K562 (cell line): ENCODE data around the gene SH3PXD2B. TPM values are rescaled to one million over a fixed set of nuclear protein-coding genes. Genes with fewer than 3 reads are reported as not detected.

Experiments used
- ATAC-seq: fragments of 200-7000 bp; cut with Tn5 transposase; 3 replicates; pipeline ENCODE4 v1.9.1; 2020; ENCODE audit warnings: moderate library complexity
- BruUV-seq: library from RNA; stranded (reverse); fragments of 400-500 nt; replicated peaks from 2 replicates; lab custom pipeline; 2021; lab: Mats Ljungman, UMichigan
- CTCF ChIA-PET: fragments of 300-600 bp; formaldehyde crosslinking; extraction: SDS; loops from one replicate; lab custom pipeline; 2021; ENCODE audit warnings: low intra/inter-chr PET ratio; lab: Yijun Ruan, JAX
- POLR2A ChIA-PET: fragments of 300-600, 350-650 bp; sonication (Branson Sonifier 250); formaldehyde crosslinking; extraction: SDS; loops from one replicate; lab custom pipeline; 2021; ENCODE audit warnings: antibody characterized with exemption, inconsistent platforms; lab: Yijun Ruan, JAX
- DNase-seq, 4 experiments: peaks; one replicate each; pipeline versions ENCODE4 v3.0.0 to v3.0.0-alpha.2; 2011 to 2018; ENCODE audit warnings: low spot score in 3 of 4, mixed read lengths in 3 of 4; ENCODE audit errors: extremely low read depth in 1 of 4
- FAIRE-seq: peaks from 2 replicates; lab custom pipeline; 2011; peaks lifted over from hg19 to GRCh38; lab: Jason Lieb, UNC
- H2AFZ ChIP-seq: 2 replicates; pipeline ENCODE4 v1.6.0; 2011; ENCODE audit warnings: low read depth, low read length, control low read depth, inconsistent platforms
- H3K27ac ChIP-seq: fragments of 200-600 bp; 3 replicates; pipeline ENCODE4 v1.8.0; 2011; ENCODE audit warnings: low read depth, mild to moderate bottlenecking, control low read depth, inconsistent platforms, low read length, moderate library complexity, mixed read lengths; ENCODE audit errors: extremely low read depth
- H3K27me3 ChIP-seq, 2 experiments: fragments of 300-600 bp in 1 of 2; 2 replicates in 1 of 2; 3 replicates in 1 of 2; pipeline versions ENCODE4 v1.6.0 to v1.8.0; 2011; ENCODE audit warnings: inconsistent platforms in 2 of 2, low read length in 2 of 2, mild to moderate bottlenecking in 1 of 2, mixed read lengths in 1 of 2, moderate library complexity in 1 of 2; ENCODE audit not compliant: control insufficient read depth in 2 of 2, insufficient read depth in 2 of 2
- H3K36me3 ChIP-seq: fragments of 300-600 bp; 3 replicates; pipeline ENCODE4 v1.8.0; 2011; ENCODE audit warnings: mild to moderate bottlenecking, low read length, inconsistent platforms; ENCODE audit not compliant: control insufficient read depth, insufficient read depth
- H3K4me1 ChIP-seq, 2 experiments: fragments of 200-600 bp in 1 of 2; replicated peaks in 1 of 2; 2 replicates in 1 of 2; 3 replicates in 1 of 2; pipeline versions ENCODE4 v1.5.1 to v1.8.0; 2011; ENCODE audit warnings: inconsistent platforms in 2 of 2, low read length in 2 of 2, mild to moderate bottlenecking in 1 of 2, mixed read lengths in 1 of 2, moderate library complexity in 1 of 2; ENCODE audit not compliant: control insufficient read depth in 2 of 2, insufficient read depth in 2 of 2
- H3K4me2 ChIP-seq: 2 replicates; pipeline ENCODE4 v1.6.1; 2011; ENCODE audit warnings: low read length, control low read depth, inconsistent platforms, mixed read lengths; ENCODE audit not compliant: insufficient read depth
- H3K4me3 ChIP-seq: fragments of 200-600 bp; sonication (generic), shearing (Covaris generic); 2 replicates; pipeline ENCODE4 v1.5.1; 2016; ENCODE audit warnings: control low read depth, inconsistent platforms
- H3K79me2 ChIP-seq: fragments of 200-600 bp; 3 replicates; pipeline ENCODE4 v1.8.0; 2011; ENCODE audit warnings: low read length, inconsistent platforms; ENCODE audit not compliant: control insufficient read depth, insufficient read depth
- H3K9ac ChIP-seq, 2 experiments: 2 replicates each; pipeline versions ENCODE4 v1.6.0 to v1.6.1; 2011; ENCODE audit warnings: low read depth in 2 of 2, low read length in 2 of 2, control low read depth in 1 of 2, inconsistent platforms in 1 of 2, mild to moderate bottlenecking in 1 of 2, mixed read lengths in 1 of 2; ENCODE audit not compliant: insufficient read depth in 1 of 2
- H3K9me1 ChIP-seq: one replicate; pipeline ENCODE4 v1.6.0; 2011; ENCODE audit warnings: inconsistent platforms, mild to moderate bottlenecking, low read length, moderate library complexity; ENCODE audit not compliant: control insufficient read depth, insufficient read depth
- H3K9me3 ChIP-seq: replicated peaks from 2 replicates; pipeline ENCODE4 v1.5.1; 2011; ENCODE audit warnings: low read depth, low read length, inconsistent platforms; ENCODE audit not compliant: control insufficient read depth, insufficient read depth
- H4K20me1 ChIP-seq: replicated peaks from 2 replicates; pipeline ENCODE4 v1.6.1; 2011; ENCODE audit warnings: low read length, inconsistent platforms, mixed read lengths; ENCODE audit not compliant: control insufficient read depth, insufficient read depth
- CREM ChIP-seq: IDR thresholded peaks from 2 replicates; pipeline ENCODE4 v1.6.1; 2014; ENCODE audit warnings: antibody characterized with exemption, low read depth
- MCM2 ChIP-seq: fragments of 450-650 bp; IDR thresholded peaks from 2 replicates; pipeline ENCODE4 v1.6.1; 2017; ENCODE audit warnings: low read depth, mild to moderate bottlenecking
- RBM14 ChIP-seq: fragments of 200-400 bp; formaldehyde crosslinking; IDR thresholded peaks from 2 replicates; pipeline ENCODE4 v1.6.1; 2018; ENCODE audit warnings: low read depth, mild to moderate bottlenecking, low read length, moderate library complexity, borderline replicate concordance; ENCODE audit not compliant: insufficient read depth
- ZNF165 ChIP-seq: fragments of 250-450 bp; sonication (Bioruptor Pico); IDR thresholded peaks from 2 replicates; pipeline ENCODE4 v1.4.0; 2020; ENCODE audit warnings: borderline replicate concordance
- ZNF408 ChIP-seq: fragments of 250-450 bp; sonication (Bioruptor Pico); IDR thresholded peaks from 2 replicates; pipeline ENCODE4 v1.4.0; 2020; ENCODE audit warnings: low read depth, mild to moderate bottlenecking, moderate library complexity
- ZNF507 ChIP-seq: conservative IDR thresholded peaks from 2 replicates; pipeline ENCODE4 v1.6.1; 2017; ENCODE audit warnings: missing genetic modification characterization, missing compliant biosample characterization
- ZNF717 ChIP-seq: fragments of 250-450 bp; sonication (Bioruptor Pico); IDR thresholded peaks from 2 replicates; pipeline ENCODE4 v1.5.0; 2021
- WGBS: fragments of 100-300 bp; shearing (Covaris generic); methylation state at CpG from one replicate; pipeline ENCODE4 v1.1.6; 2016; ENCODE audit warnings: low coverage, mixed read lengths; ENCODE audit not compliant: insufficient coverage; ENCODE audit errors: missing lambda C conversion rate; 5-methylcytosine and 5-hydroxymethylcytosine counted together
- in situ Hi-C: fragments of 300-500 bp; cut with MboI; formaldehyde crosslinking; loops from 4 replicates; pipeline ENCODE4 v1.15.0; 2018; ENCODE audit warnings: inconsistent platforms, mixed read lengths
- intact Hi-C: fragments of 100-400 bp; cut with micrococcal nuclease; formaldehyde crosslinking; loops from 2 replicates; pipeline ENCODE4 v1.14.2; 2022
- polyA plus RNA-seq, 8 experiments: library from polyadenylated mRNA; depleted of rRNA in 4 of 8; stranded (reverse) in 5 of 8; unstranded in 3 of 8; fragments of >200 nt; fragmentation: Nextera tagmentation in 2 of 8; fragmentation: Illumina TruSeq in 1 of 8; extraction: Ambion mirVana in 2 of 8; extraction: Trizol in 1 of 8; gene quantifications; 2 replicates each; pipeline versions ENCODE4 v1.2.1 to v1.2.3, GENCODE V29; 2011 to 2014; ENCODE audit warnings: inconsistent platforms in 1 of 8, missing spikeins in 1 of 8
- total RNA-seq, 7 experiments: library from RNA; depleted of rRNA in 6 of 7; stranded (reverse); fragments of >200 nt in 6 of 7; fragmentation: Illumina TruSeq in 2 of 7; extraction: Trizol in 2 of 7; gene quantifications; 2 replicates each; pipeline versions ENCODE4 v1.2.1 to v1.2.3, GENCODE V29; 2011 to 2021; ENCODE audit warnings: low replicate concordance in 1 of 7
- TF ChIP-seq, protein P1 (sequence below), 2 experiments: fragments of 200-800 bp in 1 of 2; sonication (Bioruptor generic) in 1 of 2; sonication (generic) in 1 of 2; formaldehyde crosslinking in 1 of 2; IDR thresholded peaks in 1 of 2; conservative IDR thresholded peaks in 1 of 2; 2 replicates each; pipeline versions ENCODE4 v1.5.0 to v1.6.1; 2016 to 2020; ENCODE audit warnings: missing compliant biosample characterization in 1 of 2, missing genetic modification characterization in 1 of 2, missing genetic modification reagents in 1 of 2
- TF ChIP-seq, protein P2 (sequence below): sonication (generic); IDR thresholded peaks from 2 replicates; pipeline ENCODE4 v1.6.1; 2016
- TF ChIP-seq, protein P3 (sequence below): fragments of 250-450 bp; sonication (Bioruptor Pico); IDR thresholded peaks from 2 replicates; pipeline ENCODE4 v1.4.0; 2020

Gene SH3PXD2B
- total and polyA plus RNA-seq, 9 of the 15 experiments (the other 6 are each of a cell fraction or from before 2014, with no cell fraction given), result 0.04 to 0.66 (median 0.19) TPM

DNA sequence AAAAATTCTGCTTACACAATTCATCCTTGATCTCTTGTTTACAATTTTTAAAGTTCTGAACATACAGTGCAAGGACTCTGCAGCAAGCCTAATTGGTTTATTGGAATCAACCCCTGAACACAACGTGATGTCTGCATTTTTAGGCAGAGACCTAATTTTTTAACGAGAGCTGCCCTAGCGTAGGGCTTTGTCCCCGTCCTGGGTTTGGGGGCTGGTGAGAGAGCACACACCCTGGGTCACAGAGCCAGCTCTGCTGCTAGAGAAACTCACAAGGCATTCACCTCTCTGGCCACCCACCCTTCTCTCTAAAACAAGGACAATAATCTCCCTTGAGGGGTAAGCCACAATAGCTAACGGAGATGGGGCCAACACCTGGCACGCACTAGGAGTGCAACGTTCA, 28.2 kb downstream of the SH3PXD2B start (continued):
- no peak for TF ChIP-seq ZNF507
- TF ChIP-seq, protein P1, sequence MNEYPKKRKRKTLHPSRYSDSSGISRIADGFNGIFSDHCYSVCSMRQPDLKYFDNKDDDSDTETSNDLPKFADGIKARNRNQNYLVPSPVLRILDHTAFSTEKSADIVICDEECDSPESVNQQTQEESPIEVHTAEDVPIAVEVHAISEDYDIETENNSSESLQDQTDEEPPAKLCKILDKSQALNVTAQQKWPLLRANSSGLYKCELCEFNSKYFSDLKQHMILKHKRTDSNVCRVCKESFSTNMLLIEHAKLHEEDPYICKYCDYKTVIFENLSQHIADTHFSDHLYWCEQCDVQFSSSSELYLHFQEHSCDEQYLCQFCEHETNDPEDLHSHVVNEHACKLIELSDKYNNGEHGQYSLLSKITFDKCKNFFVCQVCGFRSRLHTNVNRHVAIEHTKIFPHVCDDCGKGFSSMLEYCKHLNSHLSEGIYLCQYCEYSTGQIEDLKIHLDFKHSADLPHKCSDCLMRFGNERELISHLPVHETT (CRISPR knock-in tag; conservative IDR thresholded peaks at IDR 0.05 in 1 of 2, IDR thresholded peaks at IDR 0.05 in 1 of 2), result no peak
- no peak for TF ChIP-seq RBM14

DNA sequence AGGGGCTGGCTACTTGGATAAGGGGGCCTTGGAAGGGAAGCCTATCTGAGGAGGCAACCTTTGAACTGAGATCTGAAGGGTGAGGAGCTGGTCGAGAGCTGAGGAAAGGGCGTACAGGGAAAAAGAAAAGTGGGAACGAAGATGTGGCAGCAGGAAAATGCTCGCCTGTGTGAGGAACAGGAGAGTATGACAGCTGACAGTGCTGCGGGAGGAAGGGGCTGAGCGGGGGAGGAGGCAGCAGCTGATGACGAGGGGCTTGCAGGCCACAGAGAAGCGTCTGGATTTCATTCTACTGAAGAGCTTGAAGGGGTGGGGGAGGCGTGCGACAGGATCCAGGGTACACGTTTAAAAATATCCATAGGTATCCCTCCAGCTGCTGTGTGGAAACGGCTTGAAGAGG, 28.9 kb downstream of the SH3PXD2B start:
- in situ Hi-C loops (no loop called here), intact Hi-C loops (no loop called here)
- ChIA-PET POLR2A (interaction anchor here (1.0 kb wide), 1 partner anchor 19 kb away, joined by 4 read pairs; no protein-coding TSS in a partner anchor), CTCF (no interaction called here)
- TF ChIP-seq MCM2 (no peak), ZNF408 (CRISPR knock-in tag) (no peak), ZNF717 (CRISPR knock-in tag) (no peak), ZNF165 (CRISPR knock-in tag) (no peak), CREM (no peak)
- TF ChIP-seq, protein P2, sequence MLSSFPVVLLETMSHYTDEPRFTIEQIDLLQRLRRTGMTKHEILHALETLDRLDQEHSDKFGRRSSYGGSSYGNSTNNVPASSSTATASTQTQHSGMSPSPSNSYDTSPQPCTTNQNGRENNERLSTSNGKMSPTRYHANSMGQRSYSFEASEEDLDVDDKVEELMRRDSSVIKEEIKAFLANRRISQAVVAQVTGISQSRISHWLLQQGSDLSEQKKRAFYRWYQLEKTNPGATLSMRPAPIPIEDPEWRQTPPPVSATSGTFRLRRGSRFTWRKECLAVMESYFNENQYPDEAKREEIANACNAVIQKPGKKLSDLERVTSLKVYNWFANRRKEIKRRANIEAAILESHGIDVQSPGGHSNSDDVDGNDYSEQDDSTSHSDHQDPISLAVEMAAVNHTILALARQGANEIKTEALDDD, result no peak
- TF ChIP-seq, protein P3, sequence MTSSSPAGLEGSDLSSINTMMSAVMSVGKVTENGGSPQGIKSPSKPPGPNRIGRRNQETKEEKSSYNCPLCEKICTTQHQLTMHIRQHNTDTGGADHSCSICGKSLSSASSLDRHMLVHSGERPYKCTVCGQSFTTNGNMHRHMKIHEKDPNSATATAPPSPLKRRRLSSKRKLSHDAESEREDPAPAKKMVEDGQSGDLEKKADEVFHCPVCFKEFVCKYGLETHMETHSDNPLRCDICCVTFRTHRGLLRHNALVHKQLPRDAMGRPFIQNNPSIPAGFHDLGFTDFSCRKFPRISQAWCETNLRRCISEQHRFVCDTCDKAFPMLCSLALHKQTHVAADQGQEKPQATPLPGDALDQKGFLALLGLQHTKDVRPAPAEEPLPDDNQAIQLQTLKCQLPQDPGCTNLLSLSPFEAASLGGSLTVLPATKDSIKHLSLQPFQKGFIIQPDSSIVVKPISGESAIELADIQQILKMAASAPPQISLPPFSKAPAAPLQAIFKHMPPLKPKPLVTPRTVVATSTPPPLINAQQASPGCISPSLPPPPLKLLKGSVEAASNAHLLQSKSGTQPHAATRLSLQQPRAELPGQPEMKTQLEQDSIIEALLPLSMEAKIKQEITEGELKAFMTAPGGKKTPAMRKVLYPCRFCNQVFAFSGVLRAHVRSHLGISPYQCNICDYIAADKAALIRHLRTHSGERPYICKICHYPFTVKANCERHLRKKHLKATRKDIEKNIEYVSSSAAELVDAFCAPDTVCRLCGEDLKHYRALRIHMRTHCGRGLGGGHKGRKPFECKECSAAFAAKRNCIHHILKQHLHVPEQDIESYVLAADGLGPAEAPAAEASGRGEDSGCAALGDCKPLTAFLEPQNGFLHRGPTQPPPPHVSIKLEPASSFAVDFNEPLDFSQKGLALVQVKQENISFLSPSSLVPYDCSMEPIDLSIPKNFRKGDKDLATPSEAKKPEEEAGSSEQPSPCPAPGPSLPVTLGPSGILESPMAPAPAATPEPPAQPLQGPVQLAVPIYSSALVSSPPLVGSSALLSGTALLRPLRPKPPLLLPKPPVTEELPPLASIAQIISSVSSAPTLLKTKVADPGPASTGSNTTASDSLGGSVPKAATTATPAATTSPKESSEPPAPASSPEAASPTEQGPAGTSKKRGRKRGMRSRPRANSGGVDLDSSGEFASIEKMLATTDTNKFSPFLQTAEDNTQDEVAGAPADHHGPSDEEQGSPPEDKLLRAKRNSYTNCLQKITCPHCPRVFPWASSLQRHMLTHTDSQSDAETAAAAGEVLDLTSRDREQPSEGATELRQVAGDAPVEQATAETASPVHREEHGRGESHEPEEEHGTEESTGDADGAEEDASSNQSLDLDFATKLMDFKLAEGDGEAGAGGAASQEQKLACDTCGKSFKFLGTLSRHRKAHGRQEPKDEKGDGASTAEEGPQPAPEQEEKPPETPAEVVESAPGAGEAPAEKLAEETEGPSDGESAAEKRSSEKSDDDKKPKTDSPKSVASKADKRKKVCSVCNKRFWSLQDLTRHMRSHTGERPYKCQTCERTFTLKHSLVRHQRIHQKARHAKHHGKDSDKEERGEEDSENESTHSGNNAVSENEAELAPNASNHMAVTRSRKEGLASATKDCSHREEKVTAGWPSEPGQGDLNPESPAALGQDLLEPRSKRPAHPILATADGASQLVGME, result no peak
- 0% methylated on average over 12 of the region's 12 CpGs for WGBS
- BruUV-seq, result no TSS peak
- Histone ChIP-seq H3K27ac (no peak overlapping the region), H2AFZ (no peak overlapping the region), H3K9ac (no peak overlapping the region), H3K36me3 (no peaks in the 10 kb centered on the region), H4K20me1 (no peaks in the 10 kb centered on the region), H3K4me3 (no peak overlapping the region), H3K4me1 (no peaks in the 10 kb centered on the region), H3K4me2 (no peak overlapping the region), H3K79me2 (no peaks in the 10 kb centered on the region), H3K9me1 (no peaks in the 10 kb centered on the region), H3K9me3 (no peaks in the 10 kb centered on the region), H3K27me3 (peaks cover 8 to 55% of the 10 kb centered on the region in 2 experiments; a peak in 4 of 5 replicates)
- DNase-seq, result no peak
- no peak for FAIRE-seq
- no peak for ATAC-seq
